ENCODE data around the gene HP.
"Not testable (repeated sequence)": the region's sequence is repeated elsewhere in the genome, so short reads cannot be mapped to it uniquely, and the experiment has no call there.

HP gene

DNA sequence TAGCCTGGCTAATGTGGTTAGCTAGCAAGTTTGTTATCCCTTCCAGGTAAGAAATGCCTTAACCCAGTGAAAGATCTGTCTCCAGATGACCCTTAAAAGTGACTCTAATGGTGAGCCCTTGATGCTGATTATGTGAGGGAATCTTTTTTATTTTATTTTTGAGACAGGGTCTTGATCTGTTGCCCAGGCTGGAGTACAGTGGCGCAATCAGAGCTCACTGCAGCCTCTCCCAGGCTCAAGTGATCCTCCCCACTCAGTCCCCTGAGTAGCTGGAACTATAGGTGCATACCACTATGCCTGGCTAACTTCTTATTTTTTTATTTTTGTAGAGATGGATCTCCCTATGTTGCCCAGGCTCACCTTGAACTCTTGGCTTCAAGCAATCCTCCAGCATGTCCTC, 10.8 kb upstream of the HP start:
- DNase-seq = no peak

DNA sequence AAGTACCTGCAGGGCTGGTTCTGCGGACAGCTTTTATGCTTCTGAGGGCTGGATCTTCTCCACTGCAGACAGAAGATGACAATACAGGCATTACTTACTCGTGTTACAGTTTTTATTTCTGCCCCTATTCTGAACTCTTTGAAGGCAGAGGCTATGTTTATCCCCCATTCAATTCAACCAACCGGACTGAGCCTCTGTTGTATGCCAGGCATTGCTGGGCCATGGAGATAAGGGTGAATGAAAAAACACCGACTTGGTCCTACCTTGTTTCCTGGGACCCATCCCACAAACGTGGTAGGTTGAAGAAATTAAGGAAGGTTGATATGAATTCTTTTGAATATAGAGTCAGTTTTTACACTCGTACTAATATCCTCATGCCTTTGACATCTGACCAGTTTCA, 10.0 kb upstream of the HP start:
- DNase-seq = no peak

DNA sequence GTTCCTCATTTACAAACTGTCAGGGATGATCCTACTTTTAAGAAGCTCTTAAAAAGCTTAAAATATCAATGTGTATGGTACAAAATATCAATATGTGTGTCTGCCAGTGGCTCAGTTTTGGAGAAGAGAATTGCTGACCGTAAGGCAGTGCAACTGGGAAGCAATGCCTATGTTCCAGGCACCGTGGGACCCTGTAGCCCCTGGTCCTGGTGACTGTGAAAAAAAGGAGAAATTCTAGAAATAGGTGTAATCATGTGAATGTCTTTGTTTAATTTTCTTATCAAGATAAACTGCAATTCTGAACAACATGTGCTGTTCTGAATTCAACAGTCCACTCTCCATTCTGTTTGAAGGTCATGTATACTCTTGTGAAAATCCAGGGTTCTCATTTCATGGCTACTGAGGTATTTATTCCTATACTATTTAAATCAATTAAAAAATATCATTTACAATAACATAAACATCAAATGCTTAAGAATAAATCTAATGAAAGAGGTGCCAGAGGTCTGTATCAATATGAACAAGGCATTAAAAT, 9.4 kb upstream of the HP start:
- no peak for DNase-seq

DNA sequence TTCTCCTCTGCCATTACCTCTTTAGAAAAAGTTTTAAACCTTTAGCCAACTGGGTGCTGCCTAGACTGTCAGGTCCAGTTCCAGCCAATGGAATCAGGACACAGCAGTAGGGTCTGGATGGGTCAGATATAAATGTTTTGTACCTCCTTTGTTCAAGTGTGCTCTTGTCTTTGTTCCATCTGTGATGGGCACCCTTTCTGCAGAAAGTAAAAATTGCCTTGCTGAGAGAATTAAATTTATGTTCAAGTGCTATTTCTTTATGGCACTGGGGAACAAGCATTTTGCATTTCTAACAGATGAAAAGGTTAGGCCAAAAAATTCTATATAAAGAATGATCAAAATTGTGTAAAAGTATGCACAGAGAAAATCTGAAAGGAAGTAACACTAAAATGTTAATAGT, 5.2 kb upstream of the HP start:
- DNase-seq = no peak

DNA sequence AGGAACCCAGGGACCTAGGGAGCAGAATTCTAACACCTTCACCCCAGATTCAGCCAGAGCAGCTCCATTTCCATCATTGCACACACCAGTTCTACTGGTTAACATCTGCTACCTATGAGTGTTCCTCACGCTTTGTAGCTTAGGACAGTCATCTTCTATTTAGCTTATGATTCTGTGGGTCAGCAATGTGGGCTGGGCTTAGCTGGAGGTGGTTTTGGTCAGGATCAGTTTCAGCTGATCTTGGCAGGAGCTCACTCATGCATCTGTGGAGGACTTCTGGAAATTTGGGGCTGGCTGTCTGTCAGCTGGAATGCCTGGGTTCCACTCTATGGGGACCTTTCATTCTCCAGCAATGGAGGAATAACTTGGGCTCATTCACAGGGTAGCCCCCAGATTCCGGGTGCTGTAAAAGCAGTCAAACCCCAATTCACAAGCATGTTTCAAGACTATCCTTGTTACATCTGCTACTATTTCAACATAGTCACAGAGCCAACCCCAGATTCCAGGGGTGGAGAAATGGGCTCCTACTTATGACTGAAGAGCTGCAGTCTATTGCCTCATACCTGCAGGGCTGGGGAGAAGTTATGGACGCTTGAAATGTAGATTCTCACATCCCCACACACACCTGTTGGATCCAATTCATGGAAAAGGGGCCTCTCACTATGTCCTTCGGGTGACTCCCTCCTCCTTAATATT, 3.4 kb upstream of the HP start:
- no peak for DNase-seq

DNA sequence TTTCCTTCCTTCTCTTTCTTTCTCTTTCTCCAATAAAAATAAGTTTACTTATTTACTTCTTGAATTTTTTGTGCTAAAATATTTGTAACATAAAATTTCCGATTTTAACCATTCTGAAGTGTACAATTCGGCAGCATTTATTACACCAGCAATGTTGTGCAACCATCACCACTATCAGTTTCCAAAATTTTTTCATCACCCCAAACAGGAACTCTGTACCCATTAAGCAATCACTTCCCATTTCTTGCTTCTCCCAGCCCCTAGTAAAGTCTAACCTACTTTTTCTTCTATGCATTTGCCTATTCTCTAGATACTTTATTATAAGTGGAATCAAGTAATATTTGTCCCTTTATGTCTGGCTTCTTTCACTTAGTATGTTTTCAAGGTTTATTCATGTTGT, 2.5 kb upstream of the HP start:
- DNase-seq = no peak

DNA sequence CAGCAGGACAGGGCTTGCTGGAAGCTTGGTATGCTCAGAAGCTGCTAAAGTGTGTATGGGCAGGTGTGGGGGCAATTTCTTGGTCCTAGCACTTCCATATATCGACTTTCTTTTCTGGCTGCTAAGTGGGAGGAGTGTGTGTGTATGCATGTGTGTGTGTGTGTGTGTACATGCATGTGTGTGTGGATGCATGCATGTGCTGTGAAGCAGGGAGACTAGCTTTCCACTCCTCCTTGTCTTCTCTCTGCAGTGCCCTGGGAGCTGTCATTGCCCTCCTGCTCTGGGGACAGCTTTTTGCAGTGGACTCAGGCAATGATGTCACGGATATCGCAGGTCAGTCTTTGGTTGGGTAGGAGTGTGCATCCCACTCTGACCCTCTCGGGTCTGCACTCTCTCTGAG, 1.6 kb downstream of the HP start:
- DNase-seq = no peak

DNA sequence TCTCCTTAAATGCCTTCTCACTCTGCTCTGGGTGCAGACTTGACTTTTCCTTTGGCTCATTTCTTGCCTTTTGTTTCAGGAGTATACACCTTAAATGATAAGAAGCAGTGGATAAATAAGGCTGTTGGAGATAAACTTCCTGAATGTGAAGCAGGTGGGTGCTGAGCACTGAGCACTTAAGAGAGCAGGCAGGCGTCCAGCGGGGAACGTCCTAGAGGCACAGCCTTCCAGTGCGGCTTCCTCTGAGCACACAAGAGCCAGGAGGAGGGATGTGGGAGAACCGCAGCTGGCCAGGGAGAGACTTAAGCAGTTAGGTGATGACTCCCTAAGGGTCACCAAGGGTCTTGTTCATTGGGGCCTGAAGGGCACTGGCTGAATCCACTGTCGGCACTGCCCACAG, 3.0 kb downstream of the HP start:
- DNase-seq = not testable (repeated sequence)

DNA sequence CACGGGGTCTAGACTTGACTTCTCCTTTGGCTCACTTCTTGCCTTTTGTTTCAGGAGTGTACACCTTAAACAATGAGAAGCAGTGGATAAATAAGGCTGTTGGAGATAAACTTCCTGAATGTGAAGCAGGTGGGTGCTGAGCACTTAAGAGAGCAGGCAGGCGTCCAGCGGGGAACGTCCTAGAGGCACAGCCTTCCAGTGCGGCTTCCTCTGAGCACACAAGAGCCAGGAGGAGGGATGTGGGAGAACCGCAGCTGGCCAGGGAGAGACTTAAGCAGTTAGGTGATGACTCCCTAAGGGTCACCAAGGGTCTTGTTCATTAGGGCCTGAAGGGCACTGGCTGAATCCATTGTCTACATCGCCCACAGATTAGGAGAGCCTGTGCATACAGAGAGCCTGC, 4.8 kb downstream of the HP start:
- DNase-seq = not testable (repeated sequence)

DNA sequence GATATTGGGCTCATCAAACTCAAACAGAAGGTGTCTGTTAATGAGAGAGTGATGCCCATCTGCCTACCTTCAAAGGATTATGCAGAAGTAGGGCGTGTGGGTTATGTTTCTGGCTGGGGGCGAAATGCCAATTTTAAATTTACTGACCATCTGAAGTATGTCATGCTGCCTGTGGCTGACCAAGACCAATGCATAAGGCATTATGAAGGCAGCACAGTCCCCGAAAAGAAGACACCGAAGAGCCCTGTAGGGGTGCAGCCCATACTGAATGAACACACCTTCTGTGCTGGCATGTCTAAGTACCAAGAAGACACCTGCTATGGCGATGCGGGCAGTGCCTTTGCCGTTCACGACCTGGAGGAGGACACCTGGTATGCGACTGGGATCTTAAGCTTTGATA, 6.1 kb downstream of the HP start:
- DNase-seq = no peak

DNA sequence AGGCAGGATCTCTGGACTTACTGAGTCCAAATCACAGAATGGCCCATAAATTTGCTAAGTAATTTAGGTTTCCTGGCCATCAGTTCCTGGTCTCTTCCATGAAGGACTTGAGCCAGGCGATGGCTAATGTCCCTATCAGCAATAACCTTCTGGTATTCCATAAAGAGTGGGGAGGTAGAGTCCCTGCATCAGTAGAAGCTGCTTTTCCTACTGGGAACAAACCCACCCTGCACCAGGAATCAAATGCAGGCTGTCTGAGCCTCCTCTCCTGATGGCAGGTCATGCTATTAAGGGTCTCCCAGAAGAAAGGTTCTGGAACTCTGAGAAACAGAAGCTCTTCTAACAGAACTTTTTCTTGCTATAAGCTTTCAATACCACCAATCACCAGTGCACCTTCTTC, 7.3 kb downstream of the HP start:
- no peak for DNase-seq

DNA sequence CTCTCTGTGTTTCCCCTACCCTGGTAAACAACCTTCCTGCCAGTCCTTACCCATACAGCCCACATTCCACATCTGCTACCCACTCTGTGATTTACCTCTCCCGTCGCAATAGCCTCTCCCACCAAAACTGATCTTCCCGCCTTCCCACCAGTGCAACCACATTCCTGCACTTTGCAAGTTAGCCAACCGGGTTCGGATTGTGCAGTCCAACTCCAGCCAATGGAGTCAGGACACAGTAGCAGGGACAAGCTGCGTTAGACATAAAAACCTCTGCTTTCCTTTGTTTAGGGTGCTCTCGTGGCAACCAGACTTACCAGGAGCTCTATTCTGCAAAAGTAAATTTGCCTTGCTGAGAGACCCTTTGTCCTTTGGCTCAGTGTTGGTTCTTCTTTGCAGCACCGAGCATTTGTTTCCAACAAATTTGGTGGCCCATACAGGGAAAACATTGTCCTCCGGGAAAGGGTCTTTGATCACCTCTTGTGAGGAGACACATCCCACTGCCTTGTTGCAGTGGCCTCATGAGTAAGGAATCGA, 10.1 kb downstream of the HP start:
- DNase-seq = no peak

DNA sequence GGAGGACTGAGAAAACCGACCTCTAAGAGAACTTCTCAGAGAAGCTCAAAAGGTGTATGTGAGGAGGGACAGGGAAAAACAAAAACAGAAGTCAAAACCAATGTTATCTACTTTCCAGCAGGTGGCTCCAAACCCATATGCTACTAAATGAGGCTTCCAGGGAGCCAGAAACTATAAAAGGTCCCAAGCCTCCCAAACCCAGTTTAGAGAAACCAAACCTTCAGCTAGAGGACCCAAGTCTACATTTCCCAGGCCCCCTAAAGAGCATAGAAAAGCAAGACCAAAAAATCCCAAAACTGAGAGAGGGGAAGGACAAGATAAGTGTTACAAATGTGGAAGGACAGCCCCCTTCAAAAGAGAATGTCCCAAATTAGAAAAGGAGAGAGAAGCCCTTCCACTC, 12.4 kb downstream of the HP start:
- peak; percentile 11 for DNase-seq

DNA sequence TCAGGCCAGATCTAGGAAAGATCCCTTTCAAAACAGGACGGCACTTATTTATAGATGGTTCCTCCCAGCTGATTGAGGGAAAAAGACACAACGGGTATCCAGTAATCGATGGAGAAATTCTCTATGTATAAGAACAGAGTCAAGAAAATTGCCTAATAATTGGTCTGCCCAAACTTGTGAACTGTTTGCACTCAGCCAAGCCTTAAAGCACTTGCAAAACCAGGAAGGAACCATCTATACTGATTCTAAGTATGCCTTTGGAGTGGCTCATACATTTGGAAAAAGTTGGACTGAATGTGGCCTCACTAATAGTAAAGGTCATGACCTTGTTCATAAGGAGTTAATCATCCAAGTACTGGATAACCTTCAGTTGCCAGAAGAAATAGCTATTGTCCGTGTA, 14.6 kb downstream of the HP start:
- DNase-seq = no peak

DNA sequence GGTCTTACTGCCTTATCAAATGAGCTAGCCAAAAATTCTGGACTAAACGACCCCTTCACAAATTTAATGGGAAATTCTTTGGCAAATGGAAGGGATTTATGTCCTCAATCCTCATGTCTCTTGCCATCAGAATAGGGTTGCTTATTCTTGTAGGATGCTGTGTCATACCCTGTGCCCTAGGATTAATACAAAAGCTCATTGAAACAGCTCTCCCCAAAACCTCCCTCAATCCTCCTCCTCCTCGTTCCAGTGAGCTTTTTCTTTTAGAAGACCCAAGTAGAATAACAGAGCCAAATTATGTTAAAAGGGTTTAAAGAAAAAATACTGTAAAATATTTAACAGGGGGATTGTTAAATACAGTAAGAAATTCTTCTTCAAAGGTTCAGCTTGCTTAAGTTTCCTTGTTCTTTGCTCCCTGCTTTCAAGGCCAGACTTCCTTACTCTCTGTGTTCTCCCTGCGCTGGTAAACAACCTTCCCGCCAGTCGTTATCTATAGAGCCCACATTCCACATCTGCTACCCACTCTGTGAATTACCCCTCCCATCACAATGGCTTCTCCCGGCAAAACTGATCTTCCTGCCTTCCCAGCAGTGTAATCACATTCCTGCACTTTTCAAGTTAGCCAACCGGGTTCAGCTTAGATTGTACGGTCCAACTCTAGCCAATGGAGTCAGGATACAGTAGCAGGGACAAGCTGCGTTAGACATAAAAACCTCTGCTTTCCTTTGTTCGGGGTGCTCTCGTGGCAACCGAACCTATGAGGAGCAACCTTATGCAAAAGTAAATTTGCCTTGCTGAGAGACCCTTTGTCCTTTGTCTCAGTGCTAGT, 18.4 kb downstream of the HP start:
- no peak for DNase-seq

DNA sequence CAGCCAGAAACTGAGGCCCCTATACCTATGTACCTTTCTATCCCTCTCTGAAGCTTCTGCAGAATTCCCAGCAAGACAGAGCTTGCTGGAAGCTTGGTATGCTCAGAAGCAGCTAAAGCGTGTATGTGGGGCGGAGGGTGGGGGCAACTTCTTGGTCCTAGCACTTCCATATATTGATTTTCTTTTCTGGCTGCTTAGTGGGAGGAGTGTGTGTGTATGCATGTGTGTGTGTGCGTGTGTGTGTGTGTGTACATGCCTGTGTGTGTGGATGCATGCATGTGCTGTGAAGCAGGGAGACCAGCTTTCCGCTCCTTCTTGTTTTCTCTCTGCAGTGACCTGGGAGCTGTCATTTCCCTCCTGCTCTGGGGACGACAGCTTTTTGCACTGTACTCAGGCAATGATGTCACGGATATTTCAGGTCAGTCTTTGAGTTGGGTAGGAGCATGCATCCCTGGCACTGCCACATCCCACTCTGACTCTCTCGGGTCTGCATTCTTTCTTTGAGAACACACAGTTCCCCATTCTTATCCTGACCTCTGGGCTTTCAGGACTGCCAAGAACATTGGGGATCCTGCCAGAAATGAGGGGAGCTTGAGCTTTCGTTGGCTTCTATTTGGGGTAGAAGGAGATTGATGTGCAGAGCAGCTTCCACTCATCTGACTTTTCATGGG, 19.4 kb downstream of the HP start:
- no peak for DNase-seq

DNA sequence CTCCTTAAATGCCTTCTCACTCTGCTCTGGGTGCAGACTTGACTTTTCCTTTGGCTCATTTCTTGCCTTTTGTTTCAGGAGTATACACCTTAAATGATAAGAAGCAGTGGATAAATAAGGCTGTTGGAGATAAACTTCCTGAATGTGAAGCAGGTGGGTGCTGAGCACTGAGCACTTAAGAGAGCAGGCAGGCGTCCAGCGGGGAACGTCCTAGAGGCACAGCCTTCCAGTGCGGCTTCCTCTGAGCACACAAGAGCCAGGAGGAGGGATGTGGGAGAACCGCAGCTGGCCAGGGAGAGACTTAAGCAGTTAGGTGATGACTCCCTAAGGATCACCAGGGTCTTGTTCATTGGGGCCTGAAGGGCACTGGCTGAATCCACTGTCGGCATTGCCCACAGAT, 20.8 kb downstream of the HP start:
- not testable (repeated sequence) for DNase-seq

DNA sequence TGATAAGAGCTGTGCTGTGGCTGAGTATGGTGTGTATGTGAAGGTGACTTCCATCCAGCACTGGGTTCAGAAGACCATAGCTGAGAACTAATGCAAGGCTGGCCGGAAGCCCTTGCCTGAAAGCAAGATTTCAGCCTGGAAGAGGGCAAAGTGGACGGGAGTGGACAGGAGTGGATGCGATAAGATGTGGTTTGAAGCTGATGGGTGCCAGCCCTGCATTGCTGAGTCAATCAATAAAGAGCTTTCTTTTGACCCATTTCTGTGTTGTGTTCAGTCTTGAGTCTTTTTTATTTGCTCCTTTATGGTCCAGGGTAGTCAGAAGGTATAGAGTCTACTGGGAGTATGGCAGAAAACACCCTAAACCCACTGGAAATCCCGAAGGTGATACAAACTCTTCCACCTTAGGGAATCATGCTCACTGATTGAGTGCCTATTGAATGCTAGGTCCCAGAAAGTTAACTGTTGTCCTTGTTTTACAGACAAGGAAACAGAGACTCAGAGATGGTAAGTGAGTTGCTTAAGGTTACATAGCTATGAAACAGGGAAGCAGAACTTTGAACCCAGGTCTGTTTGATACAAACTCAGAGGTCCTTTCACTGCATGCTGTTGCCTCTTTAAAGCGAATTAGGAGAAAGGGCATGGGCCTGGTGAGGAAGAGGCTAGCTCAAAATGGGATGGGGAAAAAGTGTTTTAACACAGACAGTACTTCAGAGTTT, 22.8 kb downstream of the HP start:
- DNase-seq = not testable (repeated sequence)

DNA sequence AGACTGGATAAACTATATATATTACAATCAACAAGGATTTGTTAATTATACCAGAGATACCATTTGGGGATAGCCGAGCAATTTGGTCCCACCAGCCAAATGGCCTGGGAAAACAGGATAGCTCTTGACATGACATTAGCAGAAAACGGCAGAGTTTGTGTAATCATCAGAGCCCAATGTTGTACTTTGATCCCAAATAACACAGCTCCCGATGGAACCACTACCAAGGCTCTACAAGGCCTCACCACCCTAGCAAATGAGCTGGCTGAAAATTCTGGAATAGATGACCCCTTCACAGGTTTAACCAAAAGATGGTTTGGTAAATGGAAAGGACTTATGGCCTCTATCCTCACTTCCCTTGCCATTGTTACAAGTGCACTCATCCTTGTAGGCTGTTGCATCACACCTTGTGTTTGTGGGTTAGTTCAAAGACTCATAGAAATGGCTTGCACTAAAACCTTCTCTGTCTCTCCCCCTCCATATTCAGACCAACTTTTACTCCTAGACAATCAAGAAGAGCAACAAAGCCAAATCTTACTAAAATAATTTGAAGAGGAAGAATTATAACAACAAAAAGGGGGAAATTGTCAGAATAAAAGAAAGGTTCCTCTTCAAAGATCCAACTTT, 29.6 kb downstream of the HP start:
- no peak for DNase-seq

DNA sequence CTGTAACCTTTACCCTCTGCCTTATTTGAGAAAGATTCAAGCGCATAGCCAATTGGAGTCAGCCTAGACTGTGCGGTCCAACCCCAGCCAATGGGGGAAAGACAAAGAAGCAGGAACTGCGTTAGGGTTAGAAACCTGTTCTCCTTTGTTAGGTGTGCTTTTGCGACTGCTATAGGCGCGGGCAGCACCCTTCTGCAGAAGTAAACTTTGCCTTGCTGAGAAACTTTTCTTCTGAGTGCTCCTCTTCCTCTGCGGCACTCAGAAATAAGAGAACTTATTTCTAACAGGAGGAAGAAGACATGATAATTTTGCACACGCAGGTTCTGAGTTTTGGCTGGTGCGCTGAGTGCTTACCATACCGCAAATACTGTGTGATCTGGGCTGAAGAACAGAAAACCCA, 30.1 kb downstream of the HP start:
- no peak for DNase-seq

DNA sequence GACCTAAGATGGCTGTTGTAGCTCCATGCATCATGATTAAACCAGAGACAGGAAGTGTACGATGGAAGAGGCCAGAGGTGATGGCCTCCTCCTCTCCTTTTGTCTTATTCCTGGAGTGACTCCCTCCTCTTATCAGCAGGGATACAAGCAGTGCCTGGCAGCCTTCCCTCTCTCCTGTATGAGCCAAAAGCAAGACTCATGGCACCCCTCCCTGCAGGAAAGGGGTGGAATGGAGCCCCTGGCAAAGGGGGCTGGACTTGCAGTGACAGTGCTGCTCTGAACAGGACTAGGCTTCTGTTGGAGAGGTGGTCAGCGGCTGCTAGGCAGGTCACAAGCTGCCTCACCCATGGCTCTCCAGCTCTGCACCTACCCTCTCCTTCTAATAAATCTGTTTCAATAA, 30.7 kb downstream of the HP start:
- no peak for DNase-seq

DNA sequence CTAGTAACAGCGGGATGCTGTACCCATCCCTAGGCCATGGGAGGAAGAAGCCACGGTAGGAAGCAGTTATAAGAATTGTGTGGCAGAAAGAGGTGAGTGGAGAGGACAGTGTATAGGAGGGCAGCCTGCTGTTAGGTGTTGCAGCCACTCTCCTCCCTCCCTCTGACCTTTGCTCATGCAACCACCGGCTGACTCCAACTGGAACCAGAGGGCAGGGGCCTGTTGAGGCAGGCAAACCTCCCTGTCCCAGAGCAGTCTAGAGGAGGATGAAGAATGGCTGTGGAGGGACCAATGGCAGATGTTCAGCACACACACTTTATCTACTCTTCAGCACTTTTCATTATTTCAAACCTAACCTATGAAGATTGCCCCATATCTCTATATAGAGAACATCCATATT, 36.9 kb downstream of the HP start:
- no peak for DNase-seq
